Tibial nerve (tissue), 4 donors: ENCODE results near the gene AGXT2.

Experiments used
- EP300 ChIP-seq, 2 donors: sonication (generic); formaldehyde crosslinking; IDR thresholded peaks; one replicate each; pipeline ENCODE4 v1.6.1; 2017; ENCODE audit warnings: antibody characterized with exemption in 2 of 2, mild to moderate bottlenecking in 1 of 2
- POLR2A ChIP-seq, 2 donors: fragments of 450-650 bp; IDR thresholded peaks; one replicate each; pipeline ENCODE4 v1.6.1; 2017; ENCODE audit warnings: antibody characterized with exemption in 2 of 2, mild to moderate bottlenecking in 2 of 2, moderate library complexity in 2 of 2
- TF ChIP-seq, protein P1 (sequence below), 5 experiments: fragments of 200-600 bp in 3 of 5; fragments of 450-650 bp in 2 of 5; sonication (generic) in 3 of 5; IDR thresholded peaks; one replicate each; pipeline ENCODE4 v1.5.1; 2016 to 2019; ENCODE audit warnings: antibody characterized with exemption in 5 of 5, mild to moderate bottlenecking in 3 of 5, moderate library complexity in 2 of 5

DNA sequence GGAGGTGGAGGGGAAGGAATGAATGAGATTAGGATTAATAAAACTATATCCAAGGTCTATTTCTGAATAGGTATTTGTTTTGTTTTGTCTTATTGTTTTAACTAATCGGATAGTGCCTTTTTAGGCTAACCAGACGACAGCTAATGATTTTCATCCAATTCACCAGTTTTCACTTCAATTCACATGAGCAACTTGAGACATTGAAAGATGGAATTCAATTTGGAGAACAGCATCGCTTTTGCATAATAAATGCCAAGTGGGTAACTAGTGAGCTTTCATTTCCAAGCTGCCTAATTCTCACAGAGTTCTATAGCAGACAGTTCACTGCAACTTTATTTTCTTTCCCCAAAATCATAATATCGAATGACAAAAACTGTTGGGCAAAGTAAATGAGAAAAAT, 5.0 kb downstream of the AGXT2 start:
- TF ChIP-seq POLR2A (IDR thresholded peaks at IDR 0.05) (no peak), EP300 (IDR thresholded peaks at IDR 0.05) (no peak)
- TF ChIP-seq, protein P1, sequence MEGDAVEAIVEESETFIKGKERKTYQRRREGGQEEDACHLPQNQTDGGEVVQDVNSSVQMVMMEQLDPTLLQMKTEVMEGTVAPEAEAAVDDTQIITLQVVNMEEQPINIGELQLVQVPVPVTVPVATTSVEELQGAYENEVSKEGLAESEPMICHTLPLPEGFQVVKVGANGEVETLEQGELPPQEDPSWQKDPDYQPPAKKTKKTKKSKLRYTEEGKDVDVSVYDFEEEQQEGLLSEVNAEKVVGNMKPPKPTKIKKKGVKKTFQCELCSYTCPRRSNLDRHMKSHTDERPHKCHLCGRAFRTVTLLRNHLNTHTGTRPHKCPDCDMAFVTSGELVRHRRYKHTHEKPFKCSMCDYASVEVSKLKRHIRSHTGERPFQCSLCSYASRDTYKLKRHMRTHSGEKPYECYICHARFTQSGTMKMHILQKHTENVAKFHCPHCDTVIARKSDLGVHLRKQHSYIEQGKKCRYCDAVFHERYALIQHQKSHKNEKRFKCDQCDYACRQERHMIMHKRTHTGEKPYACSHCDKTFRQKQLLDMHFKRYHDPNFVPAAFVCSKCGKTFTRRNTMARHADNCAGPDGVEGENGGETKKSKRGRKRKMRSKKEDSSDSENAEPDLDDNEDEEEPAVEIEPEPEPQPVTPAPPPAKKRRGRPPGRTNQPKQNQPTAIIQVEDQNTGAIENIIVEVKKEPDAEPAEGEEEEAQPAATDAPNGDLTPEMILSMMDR (IDR thresholded peaks at IDR 0.05) = no peak
